AML-193 (cell line): ENCODE data around the gene CLN6.
"Not testable (repeated sequence)": the region's sequence is repeated elsewhere in the genome, so short reads cannot be mapped to it uniquely, and the experiment has no call there.

ENCODE experiments used
- DNase-seq, 2 experiments: peaks; one replicate each; lab custom pipeline; 2025; lab: John Stamatoyannopoulos, UW

Gene CLN6

GRCh38 chr15:68190048-68190447 is 39.5 kb downstream of the CLN6 start:
- no peak for DNase-seq

DNA sequence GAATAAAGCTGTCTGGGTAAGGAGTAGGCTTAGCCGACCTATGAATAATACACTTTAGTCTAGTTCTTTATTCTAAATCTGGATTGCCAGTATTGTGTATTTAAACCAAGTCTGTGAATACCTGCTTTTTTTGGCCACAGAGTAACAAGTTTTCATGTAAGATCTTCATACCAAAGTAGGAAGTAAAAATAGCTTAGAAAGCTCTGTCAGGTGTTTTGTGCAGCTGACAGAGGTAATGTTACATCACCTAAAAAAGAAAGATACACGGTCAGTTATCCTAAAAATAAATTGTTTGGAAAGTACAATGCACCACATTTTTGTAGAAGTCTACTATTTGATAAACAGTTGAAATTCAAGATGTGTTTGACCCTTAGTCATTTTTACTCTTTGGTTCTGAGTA is 40.9 kb downstream of the CLN6 start:
- no peak for DNase-seq

- DNase-seq = no peak
Measured at GRCh38 chr15:68187559-68187958, 42.0 kb downstream of the CLN6 start.

- no peak for DNase-seq
Measured at GRCh38 chr15:68186671-68187397, 42.7 kb downstream of the CLN6 start.

GRCh38 chr15:68184616-68185480 is 44.7 kb downstream of the CLN6 start:
- DNase-seq = no peak

GRCh38 chr15:68183616-68184315 is 45.8 kb downstream of the CLN6 start:
- no peak for DNase-seq

GRCh38 chr15:68177742-68178141 is 51.8 kb downstream of the CLN6 start:
- no peak for DNase-seq

- DNase-seq = no peak
Measured at GRCh38 chr15:68176601-68177000, 52.9 kb downstream of the CLN6 start.

DNA sequence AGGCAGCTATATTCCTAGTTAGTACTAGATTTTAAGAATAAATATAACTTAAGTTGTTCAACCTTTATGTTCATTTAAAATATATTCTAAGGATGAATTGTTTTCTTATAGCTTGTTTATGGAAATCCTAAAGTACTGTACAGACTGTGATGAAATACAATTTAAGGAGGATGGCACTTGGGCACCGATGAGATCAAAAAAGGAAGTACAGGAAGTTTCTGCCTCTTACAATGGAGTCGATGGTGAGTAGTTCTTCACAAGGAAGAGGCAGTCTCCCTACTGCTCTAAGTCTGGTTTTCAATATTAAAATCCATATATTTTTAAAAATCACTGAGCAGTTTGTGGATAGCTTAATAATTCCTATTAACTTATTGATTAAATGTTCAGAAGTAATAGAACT is 54.0 kb downstream of the CLN6 start:
- peak; percentile 12 to 29 for DNase-seq

- DNase-seq = no peak
Measured at GRCh38 chr15:68173119-68173518, 56.4 kb downstream of the CLN6 start.

- DNase-seq = not testable (repeated sequence)
Measured at GRCh38 chr15:68172037-68172436, 57.5 kb downstream of the CLN6 start.

DNA sequence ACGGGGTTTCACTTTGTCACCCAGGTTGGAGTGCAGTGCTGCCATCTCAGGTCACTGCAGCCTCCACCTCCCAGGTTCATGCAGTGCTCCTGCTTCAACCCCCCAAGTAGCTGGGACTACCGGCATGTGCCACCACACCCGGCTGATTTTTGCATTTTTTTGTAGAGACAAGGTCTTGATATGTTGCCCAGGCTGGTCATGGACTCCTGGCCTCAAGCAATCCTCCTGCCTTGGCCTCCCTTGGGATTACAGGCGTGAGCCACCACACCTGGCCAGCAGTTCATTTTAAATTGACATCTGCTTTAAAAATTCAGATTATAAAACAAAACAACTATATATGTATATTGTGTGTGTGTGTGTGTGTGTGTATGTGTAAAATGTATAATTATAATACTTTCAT is 62.7 kb downstream of the CLN6 start:
- no peak for DNase-seq

GRCh38 chr15:68163191-68163590 is 66.3 kb downstream of the CLN6 start:
- DNase-seq = no peak

GRCh38 chr15:68158046-68158628 is 71.4 kb downstream of the CLN6 start:
- DNase-seq = no peak

- no peak for DNase-seq
Measured at GRCh38 chr15:68157074-68157473, 72.5 kb downstream of the CLN6 start.
